K562 (cell line): ENCODE data around the gene CGN. TPM values are rescaled to one million over a fixed set of nuclear protein-coding genes. Genes with fewer than 3 reads are reported as not detected.

ENCODE experiments used
- ARHGAP35 ChIP-seq: fragments of 450-650 bp; IDR thresholded peaks from 2 replicates; pipeline ENCODE4 v1.6.1; 2018; ENCODE audit not compliant: partially characterized antibody
- ARID3A ChIP-seq: IDR thresholded peaks from 2 replicates; pipeline ENCODE4 v1.6.1; 2012; ENCODE audit warnings: low read depth, low read length, improper control_type of control experiment, borderline replicate concordance
- ATF4 ChIP-seq: fragments of 450-650 bp; formaldehyde crosslinking; IDR thresholded peaks from 2 replicates; pipeline ENCODE4 v1.4.0; 2022; ENCODE audit warnings: mild to moderate bottlenecking, moderate library complexity
- CC2D1A ChIP-seq: fragments of 450-650 bp; IDR thresholded peaks from 2 replicates; pipeline ENCODE4 v1.6.1; 2017; ENCODE audit warnings: mild to moderate bottlenecking
- CHD2 ChIP-seq: IDR thresholded peaks from 2 replicates; pipeline ENCODE4 v1.6.1; 2011; ENCODE audit warnings: low read depth, low read length
- NRF1 ChIP-seq, 2 experiments: fragments of 450-650 bp; IDR thresholded peaks in 1 of 2; conservative IDR thresholded peaks in 1 of 2; 2 replicates each; pipeline ENCODE4 v1.6.1; 2014; ENCODE audit warnings: mild to moderate bottlenecking in 2 of 2
- PHF20 ChIP-seq: fragments of 450-650 bp; IDR thresholded peaks from 2 replicates; pipeline ENCODE4 v1.6.1; 2018; ENCODE audit not compliant: partially characterized antibody
- RBM22 ChIP-seq: fragments of 200-400 bp; formaldehyde crosslinking; IDR thresholded peaks from 2 replicates; pipeline ENCODE4 v1.6.1; 2018; ENCODE audit warnings: low read length, low read depth; ENCODE audit not compliant: poor library complexity, severe bottlenecking
- RFX7 ChIP-seq: fragments of 250-450 bp; sonication (Bioruptor Pico); IDR thresholded peaks from 2 replicates; pipeline ENCODE4 v1.5.1; 2021; ENCODE audit warnings: mild to moderate bottlenecking
- SP1 ChIP-seq: sonication (generic); formaldehyde crosslinking; IDR thresholded peaks from 2 replicates; pipeline ENCODE4 v1.8.1; 2022; ENCODE audit warnings: mild to moderate bottlenecking, missing genetic modification reagents
- TEAD2 ChIP-seq: fragments of 450-650 bp; IDR thresholded peaks from 2 replicates; pipeline ENCODE4 v1.6.1; 2016; ENCODE audit warnings: missing genetic modification characterization, control low read depth, missing compliant biosample characterization
- THAP7 ChIP-seq: fragments of 250-450 bp; sonication (Bioruptor Pico); IDR thresholded peaks from 2 replicates; pipeline ENCODE4 v1.5.0; 2021
- USF2 ChIP-seq: sonication (generic); formaldehyde crosslinking; IDR thresholded peaks from 2 replicates; pipeline ENCODE4 v1.5.0; 2020; ENCODE audit warnings: missing genetic modification reagents
- VEZF1 ChIP-seq: fragments of 200-800 bp; sonication (Bioruptor generic); IDR thresholded peaks from 2 replicates; pipeline ENCODE4 v1.6.1; 2017; ENCODE audit warnings: missing genetic modification characterization, missing compliant biosample characterization
- ZNF232 ChIP-seq: sonication (generic); formaldehyde crosslinking; IDR thresholded peaks from 2 replicates; pipeline ENCODE4 v1.8.0; 2022; ENCODE audit warnings: mild to moderate bottlenecking, missing genetic modification reagents
- ZNF57 ChIP-seq: fragments of 450-650 bp; formaldehyde crosslinking; IDR thresholded peaks from 2 replicates; pipeline ENCODE4 v1.4.0; 2020; ENCODE audit warnings: mild to moderate bottlenecking, moderate library complexity
- ZNF780A ChIP-seq: fragments of 250-450 bp; sonication (Bioruptor Pico); IDR thresholded peaks from 2 replicates; pipeline ENCODE4 v1.5.0; 2021; ENCODE audit warnings: mild to moderate bottlenecking
- polyA plus RNA-seq, 8 experiments: library from polyadenylated mRNA; depleted of rRNA in 4 of 8; stranded (reverse) in 5 of 8; unstranded in 3 of 8; fragments of >200 nt; fragmentation: Nextera tagmentation in 2 of 8; fragmentation: Illumina TruSeq in 1 of 8; extraction: Ambion mirVana in 2 of 8; extraction: Trizol in 1 of 8; gene quantifications; 2 replicates each; pipeline versions ENCODE4 v1.2.1 to v1.2.3, GENCODE V29; 2011 to 2014; ENCODE audit warnings: inconsistent platforms in 1 of 8, missing spikeins in 1 of 8
- total RNA-seq, 7 experiments: library from RNA; depleted of rRNA in 6 of 7; stranded (reverse); fragments of >200 nt in 6 of 7; fragmentation: Illumina TruSeq in 2 of 7; extraction: Trizol in 2 of 7; gene quantifications; 2 replicates each; pipeline versions ENCODE4 v1.2.1 to v1.2.3, GENCODE V29; 2011 to 2021; ENCODE audit warnings: low replicate concordance in 1 of 7

The CGN gene
- total and polyA plus RNA-seq, 9 of the 15 experiments (the other 6 are each of a cell fraction or from before 2014, with no cell fraction given): 0.03 to 1.4 (median 0.14) TPM; not detected in 2

GRCh38 chr1:151510957-151511635 lies at the start of gene CGN (continued):
- TF ChIP-seq ARHGAP35 (no peak), TEAD2 (tag) (no peak), ATF4 (CRISPR knock-in tag) (no peak), RFX7 (CRISPR knock-in tag) (no peak), NRF1 (conservative IDR thresholded peaks at IDR 0.05 in 1 of 2, IDR thresholded peaks at IDR 0.05 in 1 of 2) (peak; percentile 79 to 81), ZNF780A (no peak), VEZF1 (peak; percentile 66), RBM22 (no peak), ZNF232 (no peak), SP1 (peak; percentile 64), THAP7 (CRISPR knock-in tag) (no peak), ARID3A (no peak), PHF20 (peak; percentile 65), USF2 (peak; percentile 60), CHD2 (no peak), ZNF57 (CRISPR knock-in tag) (no peak), CC2D1A (no peak)
